HepG2 (cell line): ENCODE measurements around the gene EIF3A. TPM values are rescaled to one million over a fixed set of nuclear protein-coding genes. Genes with fewer than 3 reads are reported as not detected.

Source experiments
- ARID3A ChIP-seq: IDR thresholded peaks from 2 replicates; pipeline ENCODE4 v1.6.1; 2012; ENCODE audit warnings: low read depth, low read length, improper control_type of control experiment
- ASH2L ChIP-seq: fragments of 300-600, 200-600 bp; sonication (generic); IDR thresholded peaks from 2 replicates; pipeline ENCODE4 v1.7.0; 2017; ENCODE audit warnings: low read depth, mild to moderate bottlenecking, moderate library complexity, mixed read lengths, low read length; ENCODE audit not compliant: insufficient read length
- ATM ChIP-seq: fragments of 450-650 bp; IDR thresholded peaks from 2 replicates; pipeline ENCODE4 v1.7.1; 2017; ENCODE audit warnings: mild to moderate bottlenecking, borderline replicate concordance
- BATF2 ChIP-seq: sonication (generic); formaldehyde crosslinking; IDR thresholded peaks from 2 replicates; pipeline ENCODE4 v1.8.0; 2022; ENCODE audit warnings: mild to moderate bottlenecking, missing genetic modification reagents, moderate library complexity
- GATA4 ChIP-seq: sonication (generic); IDR thresholded peaks from 2 replicates; pipeline ENCODE4 v1.6.1; 2016; ENCODE audit warnings: antibody characterized with exemption, low read depth, borderline replicate concordance
- GPBP1L1 ChIP-seq: sonication (generic); formaldehyde crosslinking; IDR thresholded peaks from 2 replicates; pipeline ENCODE4 v1.5.0; 2020; ENCODE audit warnings: mild to moderate bottlenecking, missing genetic modification reagents
- HMG20B ChIP-seq: conservative IDR thresholded peaks from 2 replicates; pipeline ENCODE4 v1.6.1; 2016; ENCODE audit warnings: missing genetic modification reagents, missing compliant biosample characterization
- JUNB ChIP-seq: sonication (generic); formaldehyde crosslinking; IDR thresholded peaks from 2 replicates; pipeline ENCODE4 v1.8.0; 2022; ENCODE audit warnings: missing genetic modification reagents, mild to moderate bottlenecking, borderline replicate concordance
- MTA3 ChIP-seq: sonication (generic); formaldehyde crosslinking; IDR thresholded peaks from 2 replicates; pipeline ENCODE4 v1.4.0; 2020; ENCODE audit warnings: missing genetic modification reagents
- NCOA1 ChIP-seq: sonication (generic); formaldehyde crosslinking; IDR thresholded peaks from 2 replicates; pipeline ENCODE4 v1.9.0; 2021; ENCODE audit warnings: missing genetic modification reagents
- NFKBIZ ChIP-seq: IDR thresholded peaks from 2 replicates; pipeline ENCODE4 v1.6.1; 2018; ENCODE audit warnings: missing genetic modification reagents, missing compliant biosample characterization
- SIN3A ChIP-seq: IDR thresholded peaks from 2 replicates; pipeline ENCODE4 v1.6.1; 2011; ENCODE audit warnings: low read depth, mild to moderate bottlenecking, control low read depth, low read length, borderline replicate concordance
- TBP ChIP-seq: sonication (generic); formaldehyde crosslinking; IDR thresholded peaks from 2 replicates; pipeline ENCODE4 v1.5.0; 2020; ENCODE audit warnings: missing genetic modification reagents
- ZBTB34 ChIP-seq: sonication (generic); formaldehyde crosslinking; IDR thresholded peaks from 2 replicates; pipeline ENCODE4 v1.8.0; 2022; ENCODE audit warnings: mild to moderate bottlenecking, missing genetic modification reagents
- ZBTB7B ChIP-seq: sonication (generic); formaldehyde crosslinking; IDR thresholded peaks from 2 replicates; pipeline ENCODE4 v1.4.0; 2020; ENCODE audit warnings: missing genetic modification reagents
- ZNF160 ChIP-seq: sonication (generic); formaldehyde crosslinking; IDR thresholded peaks from 2 replicates; pipeline ENCODE4 v1.8.0; 2022; ENCODE audit warnings: mild to moderate bottlenecking, inconsistent platforms, missing genetic modification reagents
- ZNF335 ChIP-seq: sonication (generic); formaldehyde crosslinking; IDR thresholded peaks from 2 replicates; pipeline ENCODE4 v1.4.0; 2020; ENCODE audit warnings: missing genetic modification reagents
- ZNF609 ChIP-seq: sonication (generic); formaldehyde crosslinking; IDR thresholded peaks from 2 replicates; pipeline ENCODE4 v1.4.0; 2020; ENCODE audit warnings: mild to moderate bottlenecking, missing genetic modification reagents, borderline replicate concordance
- ZNF737 ChIP-seq: sonication (generic); formaldehyde crosslinking; IDR thresholded peaks from 2 replicates; pipeline ENCODE4 v1.5.0; 2020; ENCODE audit warnings: missing genetic modification reagents, mild to moderate bottlenecking, borderline replicate concordance
- ZNF768 ChIP-seq: sonication (generic); formaldehyde crosslinking; IDR thresholded peaks from 2 replicates; pipeline ENCODE4 v1.4.0; 2020; ENCODE audit warnings: missing genetic modification reagents
- ZNF878 ChIP-seq: sonication (generic); formaldehyde crosslinking; IDR thresholded peaks from 2 replicates; pipeline ENCODE4 v1.8.1; 2023; ENCODE audit warnings: mild to moderate bottlenecking, missing genetic modification reagents, moderate library complexity
- polyA plus RNA-seq, 8 experiments: library from polyadenylated mRNA; depleted of rRNA in 3 of 8; stranded (reverse) in 7 of 8; unstranded in 1 of 8; fragments of >200 nt; fragmentation: Illumina TruSeq in 4 of 8; extraction: Trizol in 4 of 8; gene quantifications; 2 replicates each; pipeline versions ENCODE4 v1.2.1 to v1.2.3, GENCODE V29; 2011 to 2016; ENCODE audit warnings: low read depth in 4 of 8, missing spikeins in 1 of 8, mixed read lengths in 1 of 8; ENCODE audit not compliant: insufficient read depth in 1 of 8
- total RNA-seq, 5 experiments: library from RNA; depleted of rRNA; stranded (reverse); fragments of >200 nt; fragmentation: Illumina TruSeq; extraction: Trizol; gene quantifications; 2 replicates each; pipeline ENCODE4 v1.2.3, GENCODE V29; 2016; ENCODE audit warnings: low read depth in 1 of 5

The EIF3A gene
- total and polyA plus RNA-seq, 2 of the 13 experiments (the other 11 are each of a cell fraction or from before 2014, with no cell fraction given) = 25.6 to 117 TPM

GRCh38 chr10:119028900-119029612 lies 51.6 kb downstream of the EIF3A start (continued):
- TF ChIP-seq JUNB (CRISPR knock-in tag) (no peak), GPBP1L1 (CRISPR knock-in tag) (no peak), ZNF737 (CRISPR knock-in tag) (no peak), ZNF878 (CRISPR knock-in tag) (no peak), ZNF768 (CRISPR knock-in tag) (0 out of 2 replicates have a peak, but pooled peaks have one; percentile 23), NFKBIZ (CRISPR knock-in tag) (no peak), BATF2 (no peak), ZBTB34 (no peak), ASH2L (no peak), ATM (no peak), TBP (CRISPR knock-in tag) (no peak), ZBTB7B (CRISPR knock-in tag) (no peak), ZNF160 (CRISPR knock-in tag) (no peak; the same call in 1 of the 2 replicates), GATA4 (no peak), ARID3A (no peak), NCOA1 (CRISPR knock-in tag) (no peak), SIN3A (no peak), ZNF609 (no peak), MTA3 (CRISPR knock-in tag) (no peak), HMG20B (CRISPR knock-in tag) (no peak), ZNF335 (CRISPR knock-in tag) (no peak)
